Measurements from ENCODE around the gene SPEM3. TPM values are rescaled to one million over a fixed set of nuclear protein-coding genes. Genes with fewer than 3 reads are reported as not detected.

The SPEM3 gene
- total and polyA plus RNA-seq, 2 of the 4 experiments (the other 2 are of a cell fraction), result not detected

DNA sequence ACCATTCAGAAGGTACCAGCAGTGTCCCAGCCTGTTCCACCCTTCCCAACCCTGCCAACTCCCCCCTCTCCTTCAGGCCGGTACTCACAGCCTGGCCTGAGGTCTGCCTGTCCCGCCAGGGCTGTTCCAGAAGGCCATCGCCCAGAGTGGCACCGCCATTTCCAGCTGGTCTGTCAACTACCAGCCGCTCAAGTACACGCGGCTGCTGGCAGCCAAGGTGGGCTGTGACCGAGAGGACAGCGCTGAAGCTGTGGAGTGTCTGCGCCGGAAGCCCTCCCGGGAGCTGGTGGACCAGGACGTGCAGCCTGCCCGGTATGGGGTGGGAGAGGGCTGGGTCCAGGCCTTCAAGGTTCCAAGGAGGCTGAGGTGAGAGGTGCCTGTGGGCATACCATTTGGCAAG, 13.8 kb upstream of the SPEM3 start:
- peaks cover 7% of the 10 kb centered on the region; the same call in 1 of the 2 replicates for H4K20me1 ChIP-seq (ENCODE audit: insufficient read depth, low read length)
- peaks cover 39% of the 10 kb centered on the region for H3K36me3 ChIP-seq (ENCODE audit: control insufficient read depth, insufficient read depth, low read length)
- H3K27me3 ChIP-seq (ENCODE audit: control insufficient read depth, insufficient read depth, low read length), result no peaks in the 10 kb centered on the region
- no peak overlapping the region for H3K4ac ChIP-seq (ENCODE audit: low read depth, low read length)
- no peak overlapping the region for H4K8ac ChIP-seq (ENCODE audit: low read depth in 2 of 2, low read length in 2 of 2)
- no peak overlapping the region for H2AFZ ChIP-seq (replicated peaks; ENCODE audit: low read length, poor library complexity)
- no peak overlapping the region for H3K4me3 ChIP-seq (ENCODE audit: insufficient read depth, low read depth, low read length)
- H2BK120ac ChIP-seq (ENCODE audit: low read depth, low read length), result no peak overlapping the region
- CTCF ChIA-PET, result no interaction called here
- 86% methylated on average over 5 of the region's 14 CpGs; no CpG with 5 or more reads in 1 of the 2 experiments for WGBS, 2 experiments (ENCODE audit: extremely low coverage in 2 of 2, insufficient read length in 1 of 2)
- POLR2A ChIA-PET (ENCODE audit: unreplicated experiment), result no interaction called here
- H3K18ac ChIP-seq (ENCODE audit: low read depth, low read length), result no peak overlapping the region
- no peak overlapping the region for H3K9ac ChIP-seq (ENCODE audit: low read depth, low read length)
- no peak overlapping the region for H3K56ac ChIP-seq (ENCODE audit: extremely low read depth, insufficient read depth, low read length)
- H3K9me1 ChIP-seq (ENCODE audit: insufficient read depth, low read length), result peaks cover 4% of the 10 kb centered on the region; the same call in 1 of the 2 replicates
- no peaks in the 10 kb centered on the region for H3K9me3 ChIP-seq (ENCODE audit: control insufficient read depth, insufficient read depth, low read length)
- peaks cover 4% of the 10 kb centered on the region; the same call in 1 of the 2 replicates for H3K4me1 ChIP-seq (ENCODE audit: control insufficient read depth, insufficient read depth, low read length)
- H4K91ac ChIP-seq (ENCODE audit: insufficient read depth, low read depth, low read length), result no peak overlapping the region
- TF ChIP-seq NFE2L2 (IDR thresholded peaks at IDR 0.05; ENCODE audit: low read depth, low read length) (no peak), CEBPB (IDR thresholded peaks at IDR 0.05; ENCODE audit: low read depth, low read length) (no peak), POLR2A (IDR thresholded peaks at IDR 0.05; ENCODE audit: low read depth, low read length) (no peak), MXI1 (IDR thresholded peaks at IDR 0.05; ENCODE audit: borderline replicate concordance, low read depth, low read length) (no peak), SMC3 (IDR thresholded peaks at IDR 0.05; ENCODE audit: low read depth, low read length) (no peak), RFX5 (IDR thresholded peaks at IDR 0.05; ENCODE audit: low read depth, low read length) (no peak), MAFK (IDR thresholded peaks at IDR 0.05; ENCODE audit: low read depth, low read length) (no peak)
- TF ChIP-seq, protein P1, sequence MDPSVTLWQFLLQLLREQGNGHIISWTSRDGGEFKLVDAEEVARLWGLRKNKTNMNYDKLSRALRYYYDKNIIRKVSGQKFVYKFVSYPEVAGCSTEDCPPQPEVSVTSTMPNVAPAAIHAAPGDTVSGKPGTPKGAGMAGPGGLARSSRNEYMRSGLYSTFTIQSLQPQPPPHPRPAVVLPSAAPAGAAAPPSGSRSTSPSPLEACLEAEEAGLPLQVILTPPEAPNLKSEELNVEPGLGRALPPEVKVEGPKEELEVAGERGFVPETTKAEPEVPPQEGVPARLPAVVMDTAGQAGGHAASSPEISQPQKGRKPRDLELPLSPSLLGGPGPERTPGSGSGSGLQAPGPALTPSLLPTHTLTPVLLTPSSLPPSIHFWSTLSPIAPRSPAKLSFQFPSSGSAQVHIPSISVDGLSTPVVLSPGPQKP (IDR thresholded peaks at IDR 0.05; ENCODE audit: borderline replicate concordance, low read depth, low read length), result no peak
- dilution Hi-C loops (cut with HindIII; ENCODE audit: low sequenced_read_pairs, unreplicated experiment), result no loop called here
- H3K79me1 ChIP-seq (ENCODE audit: low read depth in 1 of 2, low read length in 2 of 2), result no peaks in the 10 kb centered on the region; a peak in 1 of 4 replicates
- H2AK5ac ChIP-seq (ENCODE audit: low read depth, low read length), result no peak overlapping the region
- intact Hi-C loops (cut with micrococcal nuclease), result no loop called here
- no peak overlapping the region for H4K5ac ChIP-seq (ENCODE audit: low read depth, low read length)
- no peak overlapping the region for H3K14ac ChIP-seq (replicated peaks; ENCODE audit: low read depth, low read length)
- H2BK5ac ChIP-seq (ENCODE audit: low read depth, low read length, poor library complexity, severe bottlenecking), result no peak overlapping the region
- no peak overlapping the region for H3K23ac ChIP-seq (ENCODE audit: low read depth, low read length)
- H2BK15ac ChIP-seq (ENCODE audit: low read depth, low read length), result no peak overlapping the region
- DNase-seq, result no peak
- H2BK20ac ChIP-seq (ENCODE audit: low read depth, low read length), result no peak overlapping the region
- H2AK9ac ChIP-seq (replicated peaks; ENCODE audit: low read depth, low read length, poor library complexity), result no peak overlapping the region
- in situ Hi-C loops (cut with MboI; ENCODE audit: low sequenced_read_pairs), result no loop called here
- H3K4me2 ChIP-seq (ENCODE audit: low read depth, low read length), result no peak overlapping the region
- no peak overlapping the region for H3K27ac ChIP-seq (ENCODE audit: insufficient read depth, low read length)
- ATAC-seq (ENCODE audit: low read depth), result no peak
- no TSS peak for BruUV-seq (replicated peaks)
